ENCODE data around the gene SYT11. TPM values are rescaled to one million over a fixed set of nuclear protein-coding genes. Genes with fewer than 3 reads are reported as not detected.
"Not testable (repeated sequence)": the region's sequence is repeated elsewhere in the genome, so short reads cannot be mapped to it uniquely, and the experiment has no call there.

Gene SYT11
- total RNA-seq, 1 donor from 2014 or later = 4.9 TPM

DNA sequence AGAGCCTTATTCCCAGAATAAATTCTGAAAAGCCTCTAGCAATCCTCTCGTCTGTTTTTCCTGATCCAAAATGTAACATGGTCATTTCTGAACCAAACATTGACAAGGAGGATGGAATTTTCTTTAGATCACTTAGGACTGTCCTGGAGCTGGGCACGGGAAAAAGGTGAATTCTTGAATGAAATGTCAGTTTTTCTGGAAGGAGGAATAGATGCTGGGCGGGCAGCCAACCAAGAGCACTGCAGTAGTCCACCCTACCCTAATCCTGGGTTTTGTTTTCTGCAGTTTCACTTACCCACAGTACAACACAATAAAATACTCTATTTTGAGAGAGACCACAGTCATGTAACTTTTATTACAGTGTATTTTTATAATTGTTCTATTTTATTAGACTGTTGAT lies 30.9 kb downstream of the SYT11 start:
- Mint-ChIP-seq H3K4me1 (ENCODE audit: low read depth) (peaks cover 40% of the 10 kb centered on the region), H3K27ac (ENCODE audit: unreplicated experiment) (peak overlapping the region; percentile 80), H3K36me3 (ENCODE audit: low read depth) (no peaks in the 10 kb centered on the region), H3K27me3 (ENCODE audit: low read depth) (no peaks in the 10 kb centered on the region), H3K4me3 (ENCODE audit: unreplicated experiment) (no peak overlapping the region), H3K9me3 (ENCODE audit: low read depth) (no peaks in the 10 kb centered on the region)
- no peak for TF ChIP-seq CTCF (IDR thresholded peaks at IDR 0.05)
- DNase-seq (ENCODE audit: low spot score) = no peak

- Mint-ChIP-seq H3K27ac (ENCODE audit: unreplicated experiment) (peak overlapping the region; percentile 93), H3K9me3 (ENCODE audit: low read depth) (no peaks in the 10 kb centered on the region), H3K4me3 (ENCODE audit: unreplicated experiment) (peak overlapping the region; percentile 29), H3K27me3 (ENCODE audit: low read depth) (no peaks in the 10 kb centered on the region), H3K4me1 (ENCODE audit: low read depth) (peaks cover 40% of the 10 kb centered on the region), H3K36me3 (ENCODE audit: low read depth) (peaks cover 5% of the 10 kb centered on the region)
- TF ChIP-seq CTCF (IDR thresholded peaks at IDR 0.05) = no peak
- DNase-seq (ENCODE audit: low spot score) = no peak
These were observed 33.4 kb downstream of the SYT11 start for GRCh38 chr1:155892796-155893195.

- Mint-ChIP-seq H3K4me3 (ENCODE audit: unreplicated experiment) (peak overlapping the region; percentile 29), H3K4me1 (ENCODE audit: low read depth) (peaks cover 33% of the 10 kb centered on the region), H3K9me3 (ENCODE audit: low read depth) (no peaks in the 10 kb centered on the region), H3K36me3 (ENCODE audit: low read depth) (peaks cover 7% of the 10 kb centered on the region), H3K27ac (ENCODE audit: unreplicated experiment) (peak overlapping the region; percentile 93), H3K27me3 (ENCODE audit: low read depth) (no peaks in the 10 kb centered on the region)
- no peak for DNase-seq (ENCODE audit: low spot score)
- no peak for TF ChIP-seq CTCF (IDR thresholded peaks at IDR 0.05)
These were observed 34.2 kb downstream of the SYT11 start for GRCh38 chr1:155893389-155894142.

DNA sequence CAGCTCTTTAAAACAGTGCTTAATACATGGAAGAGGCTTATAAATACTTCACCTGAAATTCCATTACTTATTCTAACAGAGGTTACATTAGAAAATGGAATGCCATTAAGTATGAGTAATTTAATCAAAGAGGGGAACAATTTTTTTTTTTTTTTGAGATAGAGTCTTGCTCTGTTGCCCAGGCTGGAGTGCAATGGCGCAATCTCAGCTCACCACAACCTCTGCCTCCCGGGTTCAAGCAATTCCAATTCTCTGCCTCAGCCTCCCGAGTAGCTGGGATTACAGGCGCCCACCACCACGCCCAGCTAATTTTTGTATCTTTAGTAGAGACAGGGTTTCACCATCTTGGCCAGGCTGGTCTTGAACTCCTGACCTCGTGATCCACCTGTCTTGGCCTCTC lies 36.2 kb downstream of the SYT11 start:
- not testable (repeated sequence) for H3K27ac Mint-ChIP-seq (ENCODE audit: unreplicated experiment); H3K9me3 Mint-ChIP-seq (ENCODE audit: low read depth); H3K4me3 Mint-ChIP-seq (ENCODE audit: unreplicated experiment); H3K27me3 Mint-ChIP-seq (ENCODE audit: low read depth); DNase-seq (ENCODE audit: low spot score)
- H3K4me1 Mint-ChIP-seq (ENCODE audit: low read depth) = peaks cover 19% of the 10 kb centered on the region
- H3K36me3 Mint-ChIP-seq (ENCODE audit: low read depth) = peaks cover 21% of the 10 kb centered on the region

GRCh38 chr1:155896476-155896875 lies 37.1 kb downstream of the SYT11 start:
- not testable (repeated sequence) for H3K27me3 Mint-ChIP-seq (ENCODE audit: low read depth); DNase-seq (ENCODE audit: low spot score); H3K9me3 Mint-ChIP-seq (ENCODE audit: low read depth); H3K27ac Mint-ChIP-seq (ENCODE audit: unreplicated experiment); H3K4me3 Mint-ChIP-seq (ENCODE audit: unreplicated experiment)
- H3K4me1 Mint-ChIP-seq (ENCODE audit: low read depth) = peaks cover 19% of the 10 kb centered on the region
- peaks cover 22% of the 10 kb centered on the region for H3K36me3 Mint-ChIP-seq (ENCODE audit: low read depth)

DNA sequence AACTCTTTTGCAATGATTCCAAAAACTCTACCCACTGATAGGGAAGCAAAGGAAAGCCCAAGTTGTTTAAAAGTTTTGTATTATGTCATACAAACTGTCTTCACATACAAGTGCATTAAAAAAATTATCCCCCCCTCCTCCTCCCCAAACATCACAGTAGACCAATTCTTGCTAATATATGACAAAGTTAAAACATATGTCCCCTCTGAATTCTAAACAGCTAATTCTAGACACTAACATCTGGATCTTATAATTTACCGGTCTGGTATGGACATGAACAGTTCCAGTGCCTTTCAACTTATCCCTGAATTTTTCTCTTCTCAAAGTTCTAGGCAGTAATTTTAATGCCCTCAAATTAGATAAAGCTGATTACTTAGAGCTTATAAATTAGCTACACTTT lies 38.4 kb downstream of the SYT11 start:
- no peak for DNase-seq (ENCODE audit: low spot score)
- H3K4me3 Mint-ChIP-seq (ENCODE audit: unreplicated experiment) = no peak overlapping the region
- peaks cover 14% of the 10 kb centered on the region for H3K4me1 Mint-ChIP-seq (ENCODE audit: low read depth)
- no peak for TF ChIP-seq CTCF (IDR thresholded peaks at IDR 0.05)
- H3K27me3 Mint-ChIP-seq (ENCODE audit: low read depth) = no peaks in the 10 kb centered on the region
- H3K36me3 Mint-ChIP-seq (ENCODE audit: low read depth) = peaks cover 25% of the 10 kb centered on the region
- H3K9me3 Mint-ChIP-seq (ENCODE audit: low read depth) = no peaks in the 10 kb centered on the region
- peak overlapping the region; percentile 32 for H3K27ac Mint-ChIP-seq (ENCODE audit: unreplicated experiment)
